ENCODE measurements around the gene RFTN2.
"Not testable (repeated sequence)": the region's sequence is repeated elsewhere in the genome, so short reads cannot be mapped to it uniquely, and the experiment has no call there.

The RFTN2 gene

GRCh38 chr2:197675246-197675645 lies at the start of gene RFTN2:
Gene RFTN2, minus strand, starts transcription at chr2:197675587. Its CDS starts 129 bp downstream, at chr2:197675458.
- DNase-seq (ENCODE audit: low read depth) = no peak

DNA sequence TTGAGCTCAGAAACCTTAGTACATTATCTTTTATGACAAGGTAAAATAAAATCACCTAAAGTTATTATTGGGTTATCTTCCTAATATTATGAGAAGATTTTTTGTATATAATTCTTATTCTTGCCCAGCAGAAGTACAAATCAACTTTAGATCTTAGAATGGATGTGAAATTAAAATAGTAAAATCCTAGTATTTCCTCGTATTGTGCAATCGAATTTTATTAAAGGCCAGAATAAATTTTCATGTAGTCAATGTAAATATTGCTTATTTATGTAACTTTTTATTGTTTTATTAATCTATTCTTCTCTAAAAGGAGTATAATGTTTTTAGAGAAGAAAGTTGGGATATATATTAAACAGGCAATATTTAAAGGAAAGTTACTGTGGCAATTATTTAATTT lies 42.5 kb upstream of the RFTN2 start:
- DNase-seq (ENCODE audit: low read depth) = no peak

DNA sequence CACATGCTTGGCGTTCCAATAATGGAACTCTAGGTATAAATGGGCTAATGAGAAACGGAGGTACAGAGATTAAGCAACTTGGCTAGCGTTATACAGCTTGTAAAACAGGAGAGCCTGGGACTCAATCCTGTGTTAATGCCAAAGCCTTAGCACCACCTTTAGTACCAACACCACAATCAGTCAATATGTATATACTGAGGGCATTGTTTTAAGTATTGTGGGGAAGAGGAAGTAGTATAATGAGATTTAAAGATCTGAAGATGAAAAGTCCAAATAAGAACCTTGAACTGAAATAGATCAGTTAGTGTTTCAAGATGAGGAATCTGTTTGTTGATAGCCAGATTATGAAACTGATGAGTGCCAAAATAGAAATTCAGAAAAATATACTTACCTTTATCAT lies 37.9 kb upstream of the RFTN2 start:
- DNase-seq (ENCODE audit: low read depth) = no peak

DNA sequence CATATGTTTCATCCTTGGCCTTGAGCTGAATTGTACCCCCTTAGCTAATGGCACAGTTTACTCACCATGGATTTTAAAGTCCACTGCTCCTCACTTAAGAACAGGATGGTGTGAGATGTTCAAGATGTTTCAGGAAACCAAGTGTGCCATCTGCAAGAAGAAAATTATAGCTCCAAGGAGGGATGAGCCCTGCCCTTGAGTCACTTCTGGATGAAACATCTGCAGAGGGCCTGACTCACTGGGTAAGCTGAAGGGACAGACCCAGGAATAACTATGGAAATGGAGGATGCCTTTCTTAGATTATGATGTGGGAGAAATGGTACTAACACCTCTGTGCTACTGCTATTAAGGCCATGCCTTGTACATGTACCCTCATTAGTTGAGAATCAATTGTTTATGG lies 36.2 kb upstream of the RFTN2 start:
- no peak for DNase-seq (ENCODE audit: low read depth)

DNA sequence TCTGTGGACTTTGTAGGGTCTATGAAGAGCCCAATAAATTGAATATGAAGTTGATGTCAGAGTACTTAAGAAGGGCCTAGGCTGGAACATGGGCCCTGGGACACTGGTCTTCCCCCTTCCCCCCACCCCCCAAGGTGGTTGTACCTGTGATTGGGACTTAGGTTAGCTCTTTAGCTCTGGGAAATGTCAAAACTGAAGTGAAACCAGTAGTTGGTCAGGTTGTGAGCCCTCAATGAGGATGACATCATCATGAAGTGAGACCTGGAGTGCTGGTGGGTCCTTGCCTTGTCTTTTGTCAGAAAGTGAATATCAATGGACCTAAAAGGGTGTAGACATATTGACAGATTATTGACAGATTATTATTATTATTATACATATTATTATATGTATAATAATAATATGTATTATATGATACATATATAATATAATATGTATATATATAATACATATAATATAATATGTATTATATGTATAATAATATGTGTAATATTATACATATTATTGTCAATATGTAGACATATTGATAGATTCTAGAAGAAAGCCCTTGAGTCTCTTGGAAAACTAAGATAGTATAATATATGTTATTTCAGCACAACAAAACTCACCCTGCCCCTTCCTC lies 35.1 kb upstream of the RFTN2 start:
- no peak for DNase-seq (ENCODE audit: low read depth)

DNA sequence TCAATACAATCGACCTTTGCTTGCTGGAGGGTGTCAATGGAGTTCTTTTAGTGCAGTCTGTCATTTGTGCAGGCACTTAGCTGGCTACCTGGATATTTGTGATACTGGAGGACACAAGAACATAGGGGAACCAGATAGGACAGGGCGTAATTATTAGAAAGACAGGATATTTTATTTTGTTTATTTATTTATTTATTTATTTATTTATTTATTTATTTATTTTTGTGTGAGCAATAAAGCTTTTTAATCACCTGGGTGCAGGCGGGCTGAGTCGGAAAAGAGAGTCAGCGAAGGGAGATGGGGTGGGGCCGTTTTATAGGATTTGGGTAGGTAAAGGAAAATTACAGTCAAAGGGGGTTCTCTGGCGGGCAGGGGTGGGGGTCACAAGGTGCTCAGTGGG lies 33.8 kb upstream of the RFTN2 start:
- not testable (repeated sequence) for DNase-seq (ENCODE audit: low read depth)

DNA sequence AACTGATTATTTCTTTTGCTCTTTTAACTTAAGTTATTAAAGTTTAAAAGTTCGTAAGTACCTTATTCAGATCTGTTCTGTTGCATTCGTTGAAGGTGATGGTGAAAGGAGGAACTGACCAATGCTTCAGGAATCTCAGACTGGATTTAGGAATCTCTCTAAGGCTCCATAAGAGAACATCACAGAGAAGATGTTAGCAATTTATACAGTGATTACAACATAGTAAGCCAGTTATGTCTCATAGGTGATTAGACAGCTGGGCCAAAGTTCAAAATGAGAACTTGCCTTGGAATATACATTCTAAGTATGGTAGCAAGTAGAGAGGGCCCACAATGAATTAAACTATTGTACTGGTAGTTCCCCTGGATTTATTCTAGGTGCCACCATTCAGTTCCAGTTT lies 32.9 kb upstream of the RFTN2 start:
- DNase-seq (ENCODE audit: low read depth) = peak; percentile 32

DNA sequence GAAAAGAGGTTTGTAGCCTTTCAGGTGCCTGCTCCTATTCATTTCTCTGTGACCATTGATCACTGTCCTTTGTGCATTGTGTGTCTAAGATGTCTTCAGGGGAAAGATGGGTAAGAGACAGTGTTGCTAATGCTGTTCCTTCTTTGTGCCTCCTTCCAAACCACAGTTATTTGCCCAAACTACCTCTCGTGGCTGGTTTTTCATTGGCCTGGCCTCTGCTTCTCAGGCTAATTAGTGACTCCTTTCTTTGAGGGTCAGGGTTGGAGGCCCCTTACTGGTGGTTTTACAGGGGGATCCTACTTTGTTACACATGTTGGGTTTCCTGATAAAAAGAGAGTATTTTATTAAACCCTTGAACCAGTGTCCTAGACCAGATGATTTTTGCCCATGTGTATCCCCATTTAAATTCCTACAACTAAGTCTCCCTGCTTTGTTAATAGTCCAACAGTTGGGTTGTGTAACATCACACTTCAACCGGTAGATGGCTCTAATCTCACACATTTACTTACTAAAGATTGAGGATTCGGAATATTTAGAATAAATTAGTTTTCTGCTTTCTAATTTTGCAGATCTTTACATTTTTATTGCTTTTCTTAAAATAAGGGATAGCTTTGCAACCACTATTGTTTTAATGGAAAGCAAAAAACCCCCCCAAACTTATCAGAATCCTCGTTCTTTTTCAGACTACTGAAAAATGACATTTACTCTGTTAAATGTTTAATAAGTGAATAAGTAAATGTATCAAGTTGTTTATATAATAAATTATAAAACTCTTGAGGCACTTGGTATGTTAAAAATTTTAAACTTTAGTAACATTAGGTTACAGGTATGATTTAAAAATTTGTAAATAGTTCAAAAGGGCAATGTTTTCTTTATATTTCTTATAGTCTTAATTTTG lies 32.2 kb upstream of the RFTN2 start:
- peak; percentile 52 for DNase-seq (ENCODE audit: low read depth)

DNA sequence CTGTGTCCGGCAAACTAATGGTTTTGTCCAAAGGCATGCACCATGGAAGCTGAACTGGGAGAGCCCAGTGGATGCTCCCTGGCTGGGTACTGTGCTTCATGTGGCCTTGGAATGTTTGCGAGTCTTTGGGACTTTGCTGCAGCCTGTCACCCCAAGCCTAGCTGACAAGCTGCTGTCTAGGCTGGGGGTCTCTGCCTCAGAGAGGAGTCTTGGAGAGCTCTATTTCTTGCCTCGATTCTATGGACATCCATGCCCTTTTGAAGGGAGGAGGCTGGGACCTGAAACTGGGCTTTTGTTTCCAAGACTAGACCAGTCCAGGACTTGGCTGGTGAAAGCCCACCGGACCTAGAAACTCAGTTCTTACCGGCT lies 31.4 kb upstream of the RFTN2 start:
- DNase-seq (ENCODE audit: low read depth) = no peak

DNA sequence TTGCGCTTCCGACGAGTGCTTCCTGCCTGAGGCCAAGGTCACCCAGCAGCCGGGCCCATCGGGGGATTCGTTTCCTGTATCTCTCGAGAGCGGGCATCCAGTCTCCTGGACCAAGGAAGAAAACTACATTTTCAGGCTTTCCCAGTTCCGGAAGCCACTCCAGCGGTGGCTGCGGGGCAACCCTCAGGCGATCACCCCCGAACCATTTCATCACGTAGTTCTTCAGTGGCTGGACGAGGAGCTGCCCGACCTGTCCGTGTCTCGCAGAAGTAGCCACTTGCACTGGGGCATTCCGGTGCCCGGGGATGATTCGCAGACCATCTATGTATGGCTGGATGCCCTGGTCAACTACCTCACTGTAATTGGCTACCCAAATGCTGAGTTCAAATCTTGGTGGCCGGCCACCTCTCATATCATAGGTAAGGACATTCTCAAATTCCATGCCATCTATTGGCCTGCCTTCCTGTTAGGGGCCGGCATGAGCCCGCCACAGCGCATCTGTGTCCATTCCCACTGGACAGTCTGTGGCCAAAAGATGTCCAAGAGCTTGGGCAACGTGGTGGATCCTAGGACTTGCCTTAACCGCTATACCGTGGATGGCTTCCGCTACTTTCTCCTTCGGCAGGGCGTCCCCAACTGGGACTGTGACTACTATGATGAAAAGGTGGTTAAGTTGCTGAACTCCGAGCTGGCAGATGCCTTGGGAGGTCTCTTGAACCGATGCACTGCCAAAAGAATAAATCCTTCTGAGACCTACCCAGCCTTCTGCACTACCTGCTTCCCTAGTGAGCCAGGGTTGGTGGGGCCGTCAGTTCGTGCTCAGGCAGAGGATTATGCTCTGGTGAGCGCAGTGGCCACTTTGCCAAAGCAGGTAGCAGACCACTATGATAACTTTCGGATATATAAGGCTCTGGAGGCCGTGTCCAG lies 30.8 kb upstream of the RFTN2 start:
- DNase-seq (ENCODE audit: low read depth) = no peak

GRCh38 chr2:197705121-197705911 lies 29.9 kb upstream of the RFTN2 start, which contains the start of gene MARS2:
Gene MARS2, plus strand, starts transcription at chr2:197705369. Its CDS starts 37 bp downstream, at chr2:197705406.
- DNase-seq (ENCODE audit: low read depth) = peak; percentile 93

- DNase-seq (ENCODE audit: low read depth) = no peak
Observed at GRCh38 chr2:197704434-197705120, 29.2 kb upstream of the RFTN2 start.

GRCh38 chr2:197700960-197701359 lies 25.6 kb upstream of the RFTN2 start:
- DNase-seq (ENCODE audit: low read depth) = no peak

- DNase-seq (ENCODE audit: low read depth) = not testable (repeated sequence)
Observed at GRCh38 chr2:197699724-197700123, 24.3 kb upstream of the RFTN2 start.

GRCh38 chr2:197696571-197696970 lies 21.2 kb upstream of the RFTN2 start:
- not testable (repeated sequence) for DNase-seq (ENCODE audit: low read depth)

DNA sequence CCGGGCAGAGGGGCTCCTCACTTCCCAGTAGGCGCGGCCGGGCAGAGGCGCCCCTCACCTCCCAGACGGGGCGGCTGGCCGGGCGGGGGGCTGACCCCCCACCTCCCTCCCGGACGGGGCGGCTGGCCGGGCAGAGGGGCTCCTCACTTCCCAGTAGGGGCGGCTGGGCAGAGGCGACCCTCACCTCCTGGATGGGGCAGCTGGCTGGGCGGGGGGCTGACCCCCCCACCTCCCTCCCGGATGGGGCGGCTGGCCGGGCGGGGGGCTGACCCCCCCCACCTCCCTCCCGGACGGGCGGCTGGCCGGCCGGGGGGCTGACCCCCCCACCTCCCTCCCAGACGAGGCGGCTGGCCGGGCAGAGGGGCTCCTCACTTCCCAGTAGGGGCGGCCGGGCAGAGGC lies 20.6 kb upstream of the RFTN2 start:
- not testable (repeated sequence) for DNase-seq (ENCODE audit: low read depth)

- not testable (repeated sequence) for DNase-seq (ENCODE audit: low read depth)
Observed at GRCh38 chr2:197695206-197695605, 19.8 kb upstream of the RFTN2 start.

DNA sequence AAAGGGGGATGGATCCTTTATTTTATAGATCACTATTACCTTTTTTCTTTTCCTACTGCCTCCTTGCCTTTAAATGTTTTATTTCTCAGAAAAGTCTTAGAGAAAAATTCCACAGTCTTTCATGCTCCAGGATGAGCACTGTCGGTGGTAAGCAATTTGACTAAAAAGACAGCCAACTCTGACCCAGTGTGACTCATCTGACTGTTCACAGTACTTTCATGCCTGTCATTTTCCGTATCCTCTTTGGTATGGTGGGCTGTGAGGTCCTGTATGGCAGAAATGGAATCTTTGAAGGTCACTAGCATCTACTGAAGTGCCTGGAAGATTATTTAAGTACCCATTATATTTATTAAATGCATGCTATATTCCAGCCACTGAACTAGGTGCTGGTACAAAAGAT lies 2.1 kb upstream of the RFTN2 start:
- DNase-seq (ENCODE audit: low read depth) = no peak

DNA sequence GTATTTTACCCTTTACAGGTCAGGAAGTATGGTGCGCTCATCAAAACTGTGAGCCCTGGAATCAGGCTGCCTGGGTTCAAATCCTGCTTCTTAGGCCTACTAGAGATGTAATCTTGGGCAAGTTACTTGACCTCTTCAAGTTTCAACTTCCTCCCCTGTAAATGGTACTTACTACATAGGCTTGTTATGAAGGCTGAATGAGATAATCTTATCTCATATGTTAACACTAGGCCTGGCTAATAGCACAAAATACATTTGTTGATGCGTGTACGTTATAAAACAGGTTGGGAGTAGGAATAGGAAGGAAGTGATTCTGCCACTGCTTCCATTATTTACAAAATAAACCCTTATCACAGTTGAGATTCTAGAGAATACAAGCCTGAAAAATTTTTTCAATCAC lies 1.7 kb upstream of the RFTN2 start:
- no peak for DNase-seq (ENCODE audit: low read depth)

- DNase-seq (ENCODE audit: low read depth) = peak; percentile 77
Observed at GRCh38 chr2:197675711-197676188, 363 bp upstream of the RFTN2 start.

- DNase-seq (ENCODE audit: low read depth) = no peak
Observed at GRCh38 chr2:197674591-197674990, 796 bp downstream of the RFTN2 start.

All from fibroblast of the conjunctiva (primary cell).